ENCODE results near the gene PRELID2.

The PRELID2 gene

DNA sequence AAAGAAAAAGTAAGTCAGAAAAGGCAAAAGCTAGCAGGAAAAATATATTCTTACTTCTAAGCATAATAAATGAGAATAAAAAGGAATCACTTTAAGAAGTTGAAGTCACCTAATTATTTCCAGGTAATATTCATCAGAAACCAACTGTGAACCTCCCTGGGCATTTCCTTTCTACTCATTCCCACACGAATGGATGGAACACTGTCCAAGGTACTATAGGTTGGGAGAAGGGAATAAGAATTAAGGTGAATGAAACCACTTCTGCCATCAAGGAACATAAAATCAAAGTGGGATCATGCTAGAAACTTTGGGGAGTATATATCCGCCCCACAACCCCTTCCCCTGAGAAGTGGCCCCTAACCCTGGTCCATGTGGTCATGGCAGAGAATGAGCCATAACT, 41.6 kb downstream of the PRELID2 start:
- DNase-seq (ENCODE audit: low read depth) = no peak

DNA sequence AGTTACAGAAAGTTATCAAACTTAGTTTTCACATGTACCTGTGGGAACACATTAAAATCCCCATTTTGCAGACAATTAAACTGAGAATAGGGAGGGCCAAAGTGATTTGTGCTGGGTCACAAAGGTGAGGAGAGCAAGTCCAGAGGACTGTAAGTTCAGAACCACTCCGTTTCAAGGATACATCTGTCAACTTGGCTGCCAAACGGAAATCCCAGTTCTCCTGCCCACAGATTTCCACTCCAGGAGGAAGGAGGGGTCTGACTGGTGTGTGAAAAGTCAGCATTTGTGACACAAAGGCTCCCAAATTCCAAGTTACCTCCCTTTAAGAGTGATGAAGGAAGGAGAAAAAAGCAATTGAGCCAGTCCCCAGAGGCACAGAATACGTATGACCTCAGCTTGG, 42.3 kb downstream of the PRELID2 start:
- DNase-seq (ENCODE audit: low read depth) = no peak

DNA sequence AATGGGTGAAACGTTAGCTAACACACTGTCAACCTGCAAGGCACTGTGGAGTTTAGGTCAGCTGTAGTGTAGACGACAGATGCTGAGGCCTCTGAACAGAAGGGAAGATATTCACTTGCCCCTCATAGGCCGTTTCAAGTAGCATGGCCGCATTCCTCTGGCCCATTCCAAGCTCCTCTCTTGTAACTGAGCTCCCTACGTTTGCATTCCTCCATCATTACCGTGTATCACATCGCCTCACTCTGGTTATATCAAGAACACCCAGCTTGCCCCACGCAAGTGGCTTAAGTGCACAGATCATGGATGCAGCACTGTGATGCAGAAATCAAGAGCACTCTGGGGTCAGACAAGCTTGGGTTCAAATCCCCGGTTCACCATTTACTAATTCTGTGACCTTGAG, 43.3 kb downstream of the PRELID2 start:
- no peak for DNase-seq (ENCODE audit: low read depth)

DNA sequence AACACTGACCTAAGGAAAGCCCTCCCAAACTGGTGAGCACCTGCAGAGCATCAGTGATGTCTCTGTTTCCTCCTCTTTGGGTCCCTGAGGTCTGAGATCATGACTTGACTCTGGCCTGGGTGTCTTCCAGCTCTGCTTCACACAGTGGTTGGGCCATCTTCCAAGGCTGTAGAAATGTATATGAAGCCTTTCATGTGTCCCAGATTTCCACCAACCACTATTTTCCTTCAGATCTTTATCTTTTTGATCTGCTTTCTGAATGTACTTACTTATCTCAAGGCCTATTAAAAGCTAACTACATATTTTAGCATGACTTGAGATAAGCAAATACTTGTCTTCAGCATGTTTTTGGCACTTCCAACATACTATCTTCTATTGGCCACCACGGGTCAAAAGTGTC, 47.1 kb downstream of the PRELID2 start:
- no peak for DNase-seq (ENCODE audit: low read depth)

DNA sequence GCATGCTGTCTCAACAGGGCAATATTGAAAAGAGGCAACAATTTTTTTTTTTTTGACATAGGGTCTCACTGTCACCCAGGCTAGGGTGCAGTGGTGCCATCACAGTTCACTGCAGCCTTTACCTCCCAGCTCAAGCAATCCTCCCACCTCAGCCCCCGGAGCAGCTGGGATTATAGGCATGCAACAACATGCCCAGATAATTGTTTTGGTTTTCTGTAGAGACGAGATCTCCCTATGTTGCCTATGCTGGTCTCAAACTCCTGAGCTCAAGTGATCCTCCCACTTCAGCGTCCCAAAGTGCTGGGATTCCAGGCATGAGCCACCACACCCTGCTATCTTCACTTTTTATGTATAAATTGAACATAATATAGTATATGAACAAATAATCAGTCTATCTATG, 47.6 kb downstream of the PRELID2 start:
- DNase-seq (ENCODE audit: low read depth) = no peak

DNA sequence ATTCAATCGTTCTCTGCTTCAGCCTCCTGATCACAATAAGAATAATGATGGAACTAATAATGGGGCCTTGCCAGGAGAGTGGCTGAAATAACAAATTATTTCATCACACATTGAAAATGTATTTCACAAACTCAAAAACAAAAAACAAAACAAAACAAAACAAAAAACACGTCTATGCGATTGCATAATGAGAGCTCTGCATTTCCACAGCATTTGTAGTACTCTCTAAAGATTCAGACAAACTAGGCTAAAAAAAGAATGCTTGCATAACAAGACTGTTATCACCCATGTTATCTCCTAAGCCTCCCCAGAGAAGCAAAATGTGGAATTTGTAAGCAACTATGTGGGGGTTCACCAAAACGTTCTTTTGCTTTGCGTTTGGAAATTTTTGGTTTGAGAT, 48.1 kb downstream of the PRELID2 start:
- DNase-seq (ENCODE audit: low read depth) = peak; percentile 54

DNA sequence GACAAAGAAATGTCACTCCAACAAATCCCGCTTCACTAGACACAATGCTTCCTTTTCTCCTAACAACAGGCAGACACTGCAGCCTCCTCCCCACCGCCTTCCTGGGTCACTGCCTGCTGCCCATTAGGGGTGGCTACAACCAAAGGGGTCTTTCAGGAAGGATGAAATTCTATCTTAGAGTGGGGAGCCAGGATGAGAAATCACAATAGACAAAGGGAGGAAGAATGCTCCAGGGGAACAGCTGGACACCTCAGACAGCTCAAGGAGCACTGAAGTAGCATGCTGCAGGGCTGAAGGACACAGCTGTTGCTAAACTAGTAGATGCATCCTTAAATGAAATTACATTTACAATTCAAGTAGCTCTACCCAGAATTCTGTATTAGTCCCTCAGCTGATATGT, 54.2 kb downstream of the PRELID2 start:
- no peak for DNase-seq (ENCODE audit: low read depth)

DNA sequence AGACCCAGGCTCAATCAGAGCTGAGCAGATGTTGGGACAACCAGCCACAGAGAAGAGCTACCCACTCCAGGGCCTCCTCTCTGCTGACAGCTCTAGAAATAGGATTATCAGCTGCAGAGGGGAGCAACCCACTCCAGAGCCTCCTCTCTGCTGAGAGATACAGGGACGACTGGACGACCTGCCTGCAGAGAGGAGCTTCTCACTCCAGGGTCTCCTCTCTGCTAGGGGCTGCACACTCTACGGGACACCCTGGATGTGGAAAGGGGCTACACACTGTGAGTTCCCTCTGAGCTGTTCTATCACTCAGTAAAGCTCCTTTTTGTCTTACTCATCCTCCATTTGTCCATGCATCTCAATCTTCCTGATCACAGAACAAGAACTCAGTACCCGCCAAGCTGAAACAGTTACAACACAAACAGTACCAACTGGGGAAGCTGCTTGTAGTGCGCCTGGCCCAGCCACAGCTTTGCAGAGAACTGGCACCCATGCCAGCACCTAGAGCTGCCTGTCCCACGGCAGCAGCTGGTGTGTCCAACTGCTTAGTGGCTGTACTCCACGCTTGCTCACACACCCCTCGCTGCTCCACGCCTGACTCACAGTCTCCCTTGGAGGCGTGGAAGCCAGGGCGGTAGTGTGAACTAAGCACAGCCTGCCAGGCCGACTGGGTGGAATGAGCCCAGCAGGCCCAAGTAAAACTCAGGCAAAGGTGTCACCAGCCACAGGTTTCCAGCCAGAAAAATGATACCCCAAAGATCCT, 56.8 kb downstream of the PRELID2 start:
- DNase-seq (ENCODE audit: low read depth) = no peak

DNA sequence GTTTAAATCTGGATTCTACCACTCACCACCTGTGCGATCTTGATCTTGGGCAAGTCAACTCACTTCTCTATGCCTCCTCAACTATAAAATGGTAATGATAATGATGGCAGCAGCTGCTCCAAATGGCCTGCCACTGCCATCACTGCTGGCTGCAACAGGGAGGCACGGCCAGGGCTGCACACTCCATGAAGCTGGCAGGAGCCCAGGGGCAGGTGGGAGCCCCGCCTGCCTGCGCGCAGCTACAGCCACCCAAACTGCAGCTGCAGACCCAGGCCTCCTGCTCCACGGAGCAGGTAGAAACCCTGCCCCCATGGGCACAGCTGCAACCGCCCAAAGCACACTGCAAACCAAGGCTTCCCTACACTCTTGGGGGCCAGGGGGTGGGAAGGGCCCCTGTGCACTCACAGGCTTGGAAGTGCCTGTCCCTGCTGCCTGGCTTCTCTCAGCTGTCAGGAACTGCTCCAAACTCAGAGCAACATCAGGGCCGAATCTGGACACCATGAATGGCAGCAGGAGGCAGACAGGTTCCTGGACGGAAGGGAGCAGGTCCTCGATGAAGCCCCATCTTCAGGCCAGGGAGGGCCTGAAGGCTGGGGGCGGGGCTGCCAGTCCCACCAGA, 57.6 kb downstream of the PRELID2 start:
- DNase-seq (ENCODE audit: low read depth) = no peak

DNA sequence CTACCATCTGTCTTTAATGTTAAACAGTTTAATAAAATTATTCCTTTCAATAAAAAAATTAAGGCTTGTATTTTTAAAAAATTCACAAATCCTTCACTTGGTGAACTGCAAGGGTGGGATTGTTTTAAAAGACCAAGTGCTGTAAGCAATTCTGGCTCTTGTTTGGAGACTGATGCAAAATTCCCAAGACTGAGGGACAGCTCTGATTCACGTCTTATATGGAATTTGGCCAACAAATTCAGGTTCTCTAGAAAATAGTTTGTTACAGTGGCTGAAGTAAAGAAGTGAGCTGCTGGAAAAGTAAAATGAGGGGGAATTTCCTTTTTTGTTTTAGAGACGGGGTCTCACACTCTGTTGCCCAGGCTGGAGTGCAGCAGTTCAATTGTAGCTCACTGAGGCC, 58.3 kb downstream of the PRELID2 start:
- DNase-seq (ENCODE audit: low read depth) = no peak

DNA sequence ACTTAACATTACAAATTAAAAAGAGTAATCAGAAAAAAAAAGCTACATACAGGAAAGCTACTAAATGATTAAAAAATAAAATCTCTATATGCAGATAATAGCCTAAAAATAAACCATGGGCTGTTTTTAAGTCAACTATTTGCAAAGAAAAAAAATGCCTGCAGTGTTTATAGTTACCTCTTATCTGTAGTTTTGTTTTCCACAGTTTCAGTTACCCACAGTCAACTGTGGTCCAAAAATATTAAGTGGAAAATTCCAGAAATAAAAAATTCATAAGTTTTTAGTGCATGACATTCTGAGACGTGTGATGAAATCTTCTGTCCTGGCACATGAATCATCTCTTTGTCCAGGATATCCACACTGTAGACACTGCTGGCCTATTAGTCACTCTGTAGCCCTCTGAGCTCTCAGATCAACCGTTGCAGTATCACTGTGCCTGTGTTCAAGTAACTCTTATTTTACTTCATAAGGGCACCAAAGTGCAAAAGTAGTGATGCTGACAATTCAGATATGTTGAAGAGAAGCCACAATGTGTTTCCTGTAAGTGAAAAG, 59.2 kb downstream of the PRELID2 start:
- DNase-seq (ENCODE audit: low read depth) = peak; percentile 86

DNA sequence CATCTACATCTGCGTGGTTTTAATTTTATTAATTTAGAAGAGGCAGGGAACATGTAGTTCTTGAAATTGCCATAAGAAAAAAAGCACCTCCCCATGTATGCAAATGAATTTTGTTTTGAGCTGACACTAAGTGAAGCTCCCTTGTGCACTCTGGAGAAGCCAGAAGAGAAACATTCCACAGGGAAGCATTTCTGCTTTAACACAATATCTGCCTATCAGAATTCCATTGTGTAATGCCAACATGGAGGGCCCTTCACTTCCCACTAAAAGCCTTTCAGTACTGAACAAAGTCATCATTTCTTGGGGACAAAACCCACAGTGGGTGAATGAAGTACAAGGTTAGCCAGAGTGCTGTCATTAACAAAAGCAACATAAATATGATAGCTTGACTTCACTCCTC, 59.7 kb downstream of the PRELID2 start:
- DNase-seq (ENCODE audit: low read depth) = peak; percentile 15

DNA sequence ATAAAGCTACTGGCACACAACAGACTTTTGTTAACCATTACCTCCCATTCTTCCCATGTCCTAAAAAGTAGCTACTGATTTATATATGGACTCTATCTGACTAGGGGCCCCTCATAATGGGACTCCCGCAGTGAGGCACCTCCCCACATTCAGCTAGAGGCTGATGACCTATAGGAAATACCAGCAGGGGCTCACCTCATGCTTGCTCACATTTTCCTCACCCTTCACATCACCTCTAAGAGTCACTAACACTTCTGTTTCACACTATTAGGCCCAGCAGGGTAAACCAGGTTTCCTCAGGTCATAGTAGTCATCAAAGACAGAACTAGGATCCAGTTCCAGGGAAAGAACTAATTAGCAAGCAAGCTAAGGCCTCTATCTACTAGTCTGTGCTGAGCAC, 60.7 kb downstream of the PRELID2 start:
- DNase-seq (ENCODE audit: low read depth) = no peak

DNA sequence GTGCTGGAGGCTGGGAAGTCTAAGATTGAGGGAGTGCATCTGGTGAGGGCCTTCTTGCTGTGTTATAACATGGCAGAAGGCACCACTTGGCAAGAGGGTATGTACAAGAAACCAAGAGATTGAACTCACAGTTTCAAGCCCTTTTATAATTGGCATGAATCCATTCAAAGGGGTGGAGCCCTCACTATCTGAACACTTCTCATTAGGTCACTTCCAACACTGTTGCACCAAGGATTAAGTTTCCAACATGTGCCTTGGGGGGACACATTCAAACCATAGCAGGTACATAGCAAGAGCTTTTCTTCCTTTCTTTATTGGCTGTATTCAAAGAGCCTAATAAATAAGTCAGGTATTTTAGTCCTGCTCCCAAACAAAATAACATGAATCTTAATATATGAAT, 62.7 kb downstream of the PRELID2 start:
- no peak for DNase-seq (ENCODE audit: low read depth)

DNA sequence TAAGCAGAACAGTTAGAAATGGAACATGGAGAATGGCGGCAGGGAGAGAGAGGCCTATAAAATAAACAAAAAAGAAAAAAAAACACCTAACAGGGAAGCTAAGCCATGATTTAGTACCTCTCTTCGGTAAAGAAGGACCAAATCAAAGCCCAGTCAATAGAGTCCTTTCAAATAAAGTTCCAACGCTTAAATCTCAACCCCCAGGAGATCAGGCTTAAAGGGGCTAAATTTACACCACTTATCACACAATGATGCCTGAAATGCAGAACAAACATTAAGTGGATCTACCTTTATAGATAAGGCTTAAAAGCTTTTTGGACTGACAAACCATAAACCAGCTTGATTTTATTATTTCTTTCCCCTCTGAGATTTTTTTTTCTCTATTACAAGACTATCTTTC, 66.3 kb downstream of the PRELID2 start:
- DNase-seq (ENCODE audit: low read depth) = no peak

DNA sequence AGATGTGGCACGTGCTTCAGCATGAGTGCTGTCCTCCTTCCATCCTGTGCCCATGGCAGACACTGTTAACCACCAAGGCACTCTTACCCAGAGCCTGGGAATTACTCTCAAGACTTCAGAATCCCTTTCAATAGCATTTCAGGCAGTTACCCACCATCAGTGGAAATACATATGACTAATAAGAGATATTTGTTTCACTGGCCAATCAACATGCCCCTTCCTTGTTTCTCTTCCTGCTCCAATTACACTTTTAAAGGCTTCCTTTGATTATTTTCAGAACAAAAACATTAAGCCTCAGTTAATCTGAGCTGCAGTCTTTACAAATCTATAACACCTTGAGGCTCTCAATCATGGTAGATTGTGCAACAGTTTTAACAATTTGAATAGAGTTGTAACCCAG, 70.8 kb downstream of the PRELID2 start:
- DNase-seq (ENCODE audit: low read depth) = no peak

DNA sequence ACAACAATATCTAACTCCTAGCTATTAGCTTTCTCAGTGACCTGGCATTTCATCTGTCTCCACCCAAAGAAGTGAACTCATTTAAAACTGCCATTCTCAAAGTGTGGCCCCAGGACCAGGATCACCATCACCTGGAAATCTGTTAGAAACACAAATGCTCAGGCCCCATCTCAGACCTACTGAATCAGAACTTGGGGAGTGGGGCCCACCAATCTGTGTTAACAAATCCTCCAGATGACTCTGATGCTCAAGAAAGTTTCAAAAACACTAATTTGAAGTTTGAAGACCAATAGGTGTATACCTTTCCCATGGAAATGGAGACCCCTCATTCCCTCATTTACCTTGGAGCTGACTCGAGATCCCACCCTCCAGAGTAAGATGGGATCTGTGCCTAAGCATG, 72.3 kb downstream of the PRELID2 start:
- no peak for DNase-seq (ENCODE audit: low read depth)

DNA sequence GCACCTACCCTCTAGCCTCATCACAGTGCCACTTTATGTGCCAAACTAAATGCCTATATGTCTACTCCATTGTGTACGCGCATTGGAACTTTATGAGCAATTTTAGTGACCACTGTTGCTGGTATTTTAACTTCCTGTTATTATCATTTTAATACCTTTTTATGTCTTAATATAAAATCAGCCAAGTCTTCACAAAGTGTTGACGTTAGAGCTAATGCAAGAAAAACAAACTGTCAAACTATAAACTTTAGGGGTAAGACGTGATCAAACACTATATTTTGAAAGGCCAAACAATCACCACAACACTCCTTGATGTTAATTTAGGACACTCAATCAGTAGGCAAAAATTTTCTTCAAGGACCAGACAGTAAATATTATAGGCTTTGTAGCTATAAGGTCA, 73.9 kb downstream of the PRELID2 start:
- no peak for DNase-seq (ENCODE audit: low read depth)

DNA sequence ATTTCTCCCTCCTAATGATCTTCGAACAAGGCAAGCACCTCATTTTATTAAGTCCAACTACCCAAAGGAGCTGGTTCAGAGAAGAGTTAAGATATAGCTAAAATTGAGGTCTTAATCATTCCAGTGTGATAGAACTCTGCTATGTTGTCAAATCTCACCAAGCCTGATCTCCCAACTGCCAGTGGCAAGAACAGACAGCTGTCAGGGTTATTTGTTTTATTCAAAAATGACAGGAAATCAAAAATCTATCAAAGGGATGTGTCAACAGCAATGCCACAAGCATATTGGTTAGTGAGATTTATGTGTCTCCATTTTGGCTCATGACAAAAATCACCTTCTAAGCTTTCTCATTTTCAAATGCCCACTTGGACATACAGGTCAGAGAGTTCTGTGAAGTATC, 74.5 kb downstream of the PRELID2 start:
- DNase-seq (ENCODE audit: low read depth) = no peak

DNA sequence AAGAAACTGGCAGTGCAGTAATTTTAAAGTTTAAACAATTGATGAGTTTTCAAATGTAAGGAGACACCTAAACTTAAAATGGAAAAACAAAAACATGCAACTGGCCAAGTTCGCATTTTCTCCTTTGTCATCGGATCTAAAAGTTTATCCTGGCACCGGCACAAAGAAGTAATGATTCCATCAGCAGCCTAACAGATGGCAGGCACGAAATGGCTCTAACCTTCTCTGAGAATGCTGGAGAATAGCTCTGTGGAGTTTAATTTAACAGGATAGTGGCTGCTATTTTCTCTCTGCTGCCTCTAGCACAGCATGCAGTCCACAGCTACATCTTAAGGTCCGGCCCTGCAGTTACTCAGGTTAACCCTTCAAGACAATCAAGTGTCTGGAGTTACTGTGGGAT, 82.2 kb downstream of the PRELID2 start:
- peak; percentile 64 for DNase-seq (ENCODE audit: low read depth)

DNA sequence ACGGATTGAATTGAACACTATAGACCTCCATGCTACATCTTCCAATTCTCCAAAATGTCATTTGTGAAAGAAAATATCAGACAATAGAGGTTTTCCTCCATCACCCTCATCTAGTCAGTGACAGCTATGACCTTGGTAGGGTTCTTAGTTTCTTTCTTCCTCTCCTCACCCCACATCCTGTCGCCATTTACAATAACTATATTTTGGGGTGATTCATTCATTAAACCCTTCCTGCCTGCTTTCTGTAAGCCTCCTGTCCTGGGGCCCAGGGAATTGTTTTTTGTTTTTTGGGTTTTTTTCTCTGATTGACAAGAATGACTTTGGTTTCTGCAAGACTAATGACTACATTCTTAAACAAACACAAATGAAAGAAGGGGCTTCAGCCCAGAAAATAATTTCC, 82.6 kb downstream of the PRELID2 start:
- no peak for DNase-seq (ENCODE audit: low read depth)

DNA sequence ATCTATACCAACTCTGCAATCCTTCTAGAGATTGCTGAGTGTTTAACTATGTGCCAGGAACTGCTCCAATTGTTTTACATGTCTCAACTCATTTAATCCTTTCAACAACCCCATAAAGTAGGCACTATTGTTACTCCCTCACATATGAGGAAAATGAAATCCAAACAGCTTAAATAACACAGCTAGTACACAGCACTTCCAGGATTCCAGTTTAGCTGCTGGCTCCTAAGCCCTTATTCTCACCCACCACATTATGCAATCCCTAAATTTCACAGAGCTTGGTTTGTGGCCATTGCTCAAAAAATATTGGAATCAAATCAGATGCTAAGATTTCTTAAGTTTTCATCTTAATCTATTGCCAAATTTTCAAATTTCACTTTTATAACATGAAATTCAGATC, 84.9 kb downstream of the PRELID2 start:
- peak; percentile 79 for DNase-seq (ENCODE audit: low read depth)

DNA sequence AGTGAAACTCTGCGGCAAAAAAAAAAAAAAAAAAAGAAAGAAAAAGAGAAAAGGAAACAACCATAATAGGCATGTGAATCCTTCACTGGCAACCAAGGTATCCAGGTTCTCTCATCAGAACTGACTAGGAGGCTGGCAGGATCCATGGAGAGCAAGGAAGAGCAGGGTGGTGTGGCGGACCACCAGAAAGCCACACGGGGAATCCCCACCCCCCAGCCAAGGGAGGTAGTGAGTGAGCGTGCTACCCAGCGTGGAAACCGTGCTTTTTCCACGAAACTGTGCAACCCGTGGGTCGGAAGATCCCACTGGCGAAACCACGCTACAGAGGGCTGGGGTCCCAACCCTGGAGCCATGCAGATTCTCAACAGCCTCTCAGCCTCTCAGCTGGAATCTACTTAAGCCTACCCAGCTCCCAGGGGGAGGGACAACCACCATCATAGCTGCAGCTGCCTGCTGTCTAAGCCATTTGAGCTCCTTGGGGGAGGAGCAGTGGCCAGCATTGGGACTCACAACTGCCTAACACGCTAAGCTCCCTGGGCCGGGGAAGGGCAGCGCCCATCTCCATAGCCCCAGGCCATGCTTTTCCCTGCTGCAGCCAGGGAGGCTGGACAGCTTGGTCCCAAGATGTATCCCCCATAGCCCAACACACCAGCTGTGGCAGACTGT, 91.6 kb downstream of the PRELID2 start:
- no peak for DNase-seq (ENCODE audit: low read depth)
